GM23338 (cell line): Measurements from ENCODE around the gene RHBDD1.
"Not testable (repeated sequence)": the region's sequence is repeated elsewhere in the genome, so short reads cannot be mapped to it uniquely, and the experiment has no call there.

Experiments used
- EZH2phosphoT487 ChIP-seq: fragments of 200-600 bp; sonication (generic); IDR thresholded peaks from one replicate; pipeline ENCODE4 v1.8.1; 2018; ENCODE audit warnings: antibody characterized with exemption; ENCODE audit not compliant: unreplicated experiment
- REST ChIP-seq: IDR thresholded peaks from one replicate; pipeline ENCODE4 v1.6.1; 2018; ENCODE audit warnings: antibody characterized with exemption; ENCODE audit not compliant: unreplicated experiment

GRCh38 chr2:226843001-226843400, 7.1 kb downstream of the RHBDD1 start:
- TF ChIP-seq EZH2phosphoT487, REST: not testable (repeated sequence)
